Inferior parietal cortex (tissue), 1 donor: ENCODE measurements around the gene ENTPD8.
"Not testable (repeated sequence)": the region's sequence is repeated elsewhere in the genome, so short reads cannot be mapped to it uniquely, and the experiment has no call there.

Experiments
- DNase-seq: peaks from one replicate; pipeline ENCODE4 v3.0.0-alpha.2; 2016; ENCODE audit errors: extremely low spot score

ENTPD8 gene

GRCh38 chr9:137476856-137477255 lies 35.7 kb upstream of the ENTPD8 start:
- no peak for DNase-seq

- DNase-seq, result no peak
Measured at GRCh38 chr9:137475666-137476065, 34.5 kb upstream of the ENTPD8 start.

GRCh38 chr9:137474271-137474670 lies 33.1 kb upstream of the ENTPD8 start:
- DNase-seq, result no peak

- no peak for DNase-seq
Measured at GRCh38 chr9:137470785-137471184, 29.6 kb upstream of the ENTPD8 start.

GRCh38 chr9:137467896-137468295 lies 26.7 kb upstream of the ENTPD8 start:
- no peak for DNase-seq

- DNase-seq, result no peak
Measured at GRCh38 chr9:137467161-137467581, 26.0 kb upstream of the ENTPD8 start.

GRCh38 chr9:137466389-137467085 lies 25.4 kb upstream of the ENTPD8 start:
- DNase-seq, result not testable (repeated sequence)

- DNase-seq, result no peak
Measured at GRCh38 chr9:137465720-137466388, 24.7 kb upstream of the ENTPD8 start.

- DNase-seq, result no peak
Measured at GRCh38 chr9:137465000-137465719, 24.0 kb upstream of the ENTPD8 start.

GRCh38 chr9:137464291-137464999 lies 23.3 kb upstream of the ENTPD8 start:
- no peak for DNase-seq

- no peak for DNase-seq
Measured at GRCh38 chr9:137463931-137464290, 22.8 kb upstream of the ENTPD8 start.

- DNase-seq, result no peak
Measured at GRCh38 chr9:137462986-137463930, 22.1 kb upstream of the ENTPD8 start.

- DNase-seq, result no peak
Measured at GRCh38 chr9:137462396-137462985, 21.3 kb upstream of the ENTPD8 start.

- no peak for DNase-seq
Measured at GRCh38 chr9:137461663-137462395, 20.7 kb upstream of the ENTPD8 start.

GRCh38 chr9:137461316-137461662 lies 20.1 kb upstream of the ENTPD8 start:
- no peak for DNase-seq

GRCh38 chr9:137460363-137461315 lies 19.5 kb upstream of the ENTPD8 start:
- no peak for DNase-seq

GRCh38 chr9:137459601-137460362 lies 18.6 kb upstream of the ENTPD8 start:
- DNase-seq, result no peak

- peak; percentile 93 for DNase-seq
Measured at GRCh38 chr9:137459152-137459600, 18.0 kb upstream of the ENTPD8 start, which contains the start of gene NSMF. Gene NSMF (minus strand): TSS chr9:137459334. CDS start chr9:137459102, 232 bp downstream.
